ENCODE data around the gene UNC93B1.
"Not testable (repeated sequence)": the region's sequence is repeated elsewhere in the genome, so short reads cannot be mapped to it uniquely, and the experiment has no call there.

UNC93B1 gene

GRCh38 chr11:68009391-68010089 lies 5.6 kb upstream of the UNC93B1 start:
- no peak for DNase-seq (ENCODE audit: low read depth)

GRCh38 chr11:68008381-68009337 lies 4.8 kb upstream of the UNC93B1 start:
- DNase-seq (ENCODE audit: low read depth) = no peak

GRCh38 chr11:68007498-68008380 lies 3.8 kb upstream of the UNC93B1 start:
- no peak for DNase-seq (ENCODE audit: low read depth)

GRCh38 chr11:68006606-68007166 lies 2.8 kb upstream of the UNC93B1 start:
- DNase-seq (ENCODE audit: low read depth) = no peak

- no peak for DNase-seq (ENCODE audit: low read depth)
Observed at GRCh38 chr11:68004551-68005335, 846 bp upstream of the UNC93B1 start.

- peak; percentile 43 for DNase-seq (ENCODE audit: low read depth)
Observed at GRCh38 chr11:68002938-68003845, 705 bp downstream of the UNC93B1 start.

- DNase-seq (ENCODE audit: low read depth) = no peak
Observed at GRCh38 chr11:68002575-68002937, 1.3 kb downstream of the UNC93B1 start.

- DNase-seq (ENCODE audit: low read depth) = no peak
Observed at GRCh38 chr11:67999704-68000103, 4.2 kb downstream of the UNC93B1 start.

GRCh38 chr11:67999201-67999629 lies 4.7 kb downstream of the UNC93B1 start:
- no peak for DNase-seq (ENCODE audit: low read depth)

- no peak for DNase-seq (ENCODE audit: low read depth)
Observed at GRCh38 chr11:67998150-67999045, 5.5 kb downstream of the UNC93B1 start.

- no peak for DNase-seq (ENCODE audit: low read depth)
Observed at GRCh38 chr11:67997475-67997921, 6.4 kb downstream of the UNC93B1 start.

- no peak for DNase-seq (ENCODE audit: low read depth)
Observed at GRCh38 chr11:67996622-67997474, 7.0 kb downstream of the UNC93B1 start.

GRCh38 chr11:67996051-67996450 lies 7.8 kb downstream of the UNC93B1 start:
- DNase-seq (ENCODE audit: low read depth) = no peak

GRCh38 chr11:67995579-67995978 lies 8.3 kb downstream of the UNC93B1 start:
- DNase-seq (ENCODE audit: low read depth) = not testable (repeated sequence)

- not testable (repeated sequence) for DNase-seq (ENCODE audit: low read depth)
Observed at GRCh38 chr11:67995129-67995528, 8.8 kb downstream of the UNC93B1 start.

- DNase-seq (ENCODE audit: low read depth) = not testable (repeated sequence)
Observed at GRCh38 chr11:67994387-67994786, 9.5 kb downstream of the UNC93B1 start.

GRCh38 chr11:67993821-67994220 lies 10.1 kb downstream of the UNC93B1 start:
- not testable (repeated sequence) for DNase-seq (ENCODE audit: low read depth)
